NOMO-1 (cell line): ENCODE measurements around the gene ARL5B.

Experiments used
- DNase-seq, 2 experiments: peaks; one replicate each; lab custom pipeline; 2025; ENCODE audit not compliant: unreplicated experiment in 2 of 2; lab: John Stamatoyannopoulos, UW

The ARL5B gene

DNA sequence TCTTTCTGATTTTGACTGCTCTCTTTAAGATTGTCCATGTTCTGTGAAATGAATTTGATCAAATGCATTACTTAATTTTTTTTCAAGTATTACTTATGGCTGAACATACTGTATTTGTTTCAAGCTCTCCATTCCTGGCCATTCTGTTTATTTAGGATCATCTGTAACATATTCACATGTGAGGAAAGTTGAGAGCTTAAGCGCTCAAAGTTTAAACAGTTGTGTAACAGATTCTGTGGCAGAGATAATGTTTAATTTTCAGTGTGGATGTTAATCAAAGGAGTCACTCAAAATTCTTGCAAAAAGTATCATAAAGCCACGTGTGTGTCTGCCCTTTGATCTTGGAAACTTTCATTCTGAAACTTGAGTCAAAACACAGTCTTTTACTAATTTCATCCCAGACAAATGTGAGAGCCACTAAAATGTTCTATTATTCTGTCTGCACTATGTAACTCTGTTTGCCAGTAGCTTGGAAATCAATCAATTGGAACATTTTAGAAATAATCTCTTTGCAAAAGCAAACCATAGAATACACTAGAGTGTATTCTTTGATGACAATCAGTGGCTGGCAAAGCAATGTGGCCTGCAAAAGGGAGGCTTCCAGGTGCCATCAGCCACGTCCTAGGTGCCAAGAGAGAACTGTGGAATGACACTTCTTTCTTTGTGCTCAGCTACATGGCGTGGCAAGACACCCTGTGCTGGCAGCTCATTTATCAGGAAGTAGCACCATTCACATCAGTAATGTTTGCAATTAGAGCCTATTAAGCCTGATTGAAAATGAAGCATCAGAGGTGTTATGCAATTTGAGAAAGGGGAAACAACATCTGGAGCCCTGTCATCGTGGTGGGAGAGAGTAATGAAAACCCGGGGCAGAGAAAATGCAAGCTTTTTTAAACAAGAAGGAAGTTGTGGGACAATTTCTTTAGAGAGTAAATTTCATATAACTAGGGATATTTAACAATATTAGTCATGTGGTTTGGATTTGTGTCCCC lies 40.9 kb downstream of the ARL5B start:
- DNase-seq = peak; percentile 66 to 91

GRCh38 chr10:18703521-18703920 lies 44.3 kb downstream of the ARL5B start:
- no peak for DNase-seq

DNA sequence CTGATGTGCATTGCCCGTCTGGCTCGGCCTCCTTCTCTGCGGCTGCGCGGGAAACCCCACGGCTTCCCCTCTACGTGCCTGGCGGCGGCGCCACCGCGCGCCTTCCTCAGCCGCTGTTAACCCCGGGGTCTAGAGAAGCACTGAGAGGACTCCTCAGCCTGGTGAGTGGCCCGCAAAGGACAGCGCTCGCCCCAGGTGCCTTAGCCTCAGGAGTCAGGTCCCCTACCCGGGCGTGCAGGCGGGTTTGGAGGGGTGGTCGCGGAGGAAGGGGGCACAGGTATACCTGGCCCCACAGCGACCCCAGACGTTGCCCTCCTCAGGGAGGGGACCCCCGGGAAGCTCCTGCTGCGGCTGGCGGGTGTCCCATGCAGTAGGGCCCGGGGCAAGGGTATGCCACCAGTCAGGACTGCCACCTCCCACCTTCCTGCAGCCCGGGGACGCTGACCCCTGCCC lies 51.0 kb downstream of the ARL5B start:
- no peak for DNase-seq

- DNase-seq = peak; percentile 65 to 83
These were observed 53.8 kb downstream of the ARL5B start for GRCh38 chr10:18713077-18713476.

- no peak for DNase-seq
These were observed 59.8 kb downstream of the ARL5B start for GRCh38 chr10:18718991-18719390.

DNA sequence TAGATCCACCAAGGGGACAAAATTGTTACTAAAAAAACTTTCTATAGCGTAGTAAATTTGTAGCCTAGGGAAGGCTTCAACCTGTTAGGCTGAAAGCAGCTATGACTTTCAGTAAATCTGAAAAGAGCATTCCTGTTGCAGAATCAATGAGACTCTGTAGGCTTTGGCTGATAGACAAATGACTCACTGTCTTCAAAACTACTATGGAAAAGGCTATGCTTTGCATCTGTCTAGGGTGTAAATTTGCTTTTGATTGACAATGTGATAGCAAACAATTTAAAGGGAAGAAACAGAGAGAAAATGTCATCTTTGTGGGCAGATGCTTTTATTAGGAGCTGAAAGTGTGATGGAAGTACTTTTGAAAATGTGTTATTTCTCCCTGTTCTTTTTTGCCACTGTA lies 60.6 kb downstream of the ARL5B start:
- DNase-seq = no peak

DNA sequence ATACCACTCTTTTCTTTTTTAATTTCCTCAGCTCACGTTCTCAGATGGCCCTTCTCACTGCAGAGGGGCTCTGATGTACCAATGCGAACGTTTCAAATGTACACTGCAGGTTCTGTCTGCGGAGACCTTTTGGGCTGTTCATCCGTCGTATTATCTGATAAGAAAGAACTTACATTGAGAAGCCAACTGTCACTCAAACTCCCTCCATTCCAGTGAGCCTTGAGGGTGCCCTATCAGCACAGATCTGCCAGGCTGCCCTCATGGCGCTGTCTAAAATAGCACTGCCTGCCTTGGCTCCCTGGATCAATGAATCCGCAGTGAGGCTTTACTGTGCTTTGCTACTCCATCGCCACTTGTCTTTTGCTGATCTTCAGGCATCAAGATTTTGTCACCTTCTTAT lies 61.8 kb downstream of the ARL5B start:
- no peak for DNase-seq

- no peak for DNase-seq
These were observed 64.6 kb downstream of the ARL5B start for GRCh38 chr10:18723801-18724200.
